Urothelium cell line (cell line): ENCODE data around the gene APOL2.
"Not testable (repeated sequence)": the region's sequence is repeated elsewhere in the genome, so short reads cannot be mapped to it uniquely, and the experiment has no call there.

Experiments used
- DNase-seq: peaks from one replicate; pipeline ENCODE4 v3.0.0; 2011; ENCODE audit warnings: low spot score, mixed read lengths
- FAIRE-seq: peaks from 2 replicates; lab custom pipeline; 2011; peaks lifted over from hg19 to GRCh38; lab: Jason Lieb, UNC

The APOL2 gene

GRCh38 chr22:36225333-36225922 lies 13.9 kb downstream of the APOL2 start:
- DNase-seq, result no peak
- no peak for FAIRE-seq

GRCh38 chr22:36224245-36224644 lies 15.1 kb downstream of the APOL2 start:
- FAIRE-seq (no peak), DNase-seq (no peak)

GRCh38 chr22:36223504-36223903 lies 15.8 kb downstream of the APOL2 start:
- FAIRE-seq, result no peak
- no peak for DNase-seq

GRCh38 chr22:36222887-36223450 lies 16.4 kb downstream of the APOL2 start:
- FAIRE-seq, result peak; percentile 58
- no peak for DNase-seq

GRCh38 chr22:36221799-36222751 lies 17.3 kb downstream of the APOL2 start:
- peak; percentile 92 for FAIRE-seq

GRCh38 chr22:36220451-36220921 lies 18.8 kb downstream of the APOL2 start:
- FAIRE-seq, result no peak
- peak; percentile 25 for DNase-seq

More at GRCh38 chr22:36221799-36222751, 17.3 kb downstream of the APOL2 start:
- peak; percentile 69 for DNase-seq

GRCh38 chr22:36218648-36219193 lies 20.6 kb downstream of the APOL2 start:
- FAIRE-seq (no peak), DNase-seq (no peak)

GRCh38 chr22:36215981-36216380 lies 23.3 kb downstream of the APOL2 start:
- DNase-seq (no peak), FAIRE-seq (no peak)

- FAIRE-seq, result no peak
- no peak for DNase-seq
These were observed 25.7 kb downstream of the APOL2 start for GRCh38 chr22:36213586-36213985.

GRCh38 chr22:36212901-36213300 lies 26.4 kb downstream of the APOL2 start:
- DNase-seq (no peak), FAIRE-seq (no peak)

- DNase-seq, result peak; percentile 42
- no peak for FAIRE-seq
These were observed 28.0 kb downstream of the APOL2 start for GRCh38 chr22:36211237-36211861.

- no peak for FAIRE-seq
These were observed 29.1 kb downstream of the APOL2 start for GRCh38 chr22:36210224-36210623.

GRCh38 chr22:36209488-36209908 lies 29.8 kb downstream of the APOL2 start:
- FAIRE-seq, DNase-seq: not testable (repeated sequence)

More at GRCh38 chr22:36210224-36210623, 29.1 kb downstream of the APOL2 start:
- DNase-seq, result no peak

- DNase-seq (no peak), FAIRE-seq (peak; percentile 52)
These were observed 30.4 kb downstream of the APOL2 start for GRCh38 chr22:36208914-36209313.

- DNase-seq, result no peak
- no peak for FAIRE-seq
These were observed 31.1 kb downstream of the APOL2 start for GRCh38 chr22:36208162-36208765.

- FAIRE-seq (no peak), DNase-seq (no peak)
These were observed 33.1 kb downstream of the APOL2 start for GRCh38 chr22:36206255-36206654.

- FAIRE-seq, DNase-seq: not testable (repeated sequence)
These were observed 33.8 kb downstream of the APOL2 start for GRCh38 chr22:36205573-36205972.

- FAIRE-seq (no peak), DNase-seq (no peak)
These were observed 34.7 kb downstream of the APOL2 start for GRCh38 chr22:36204632-36205015.

GRCh38 chr22:36204001-36204631 lies 35.2 kb downstream of the APOL2 start:
- DNase-seq, result no peak
- FAIRE-seq, result no peak

- not testable (repeated sequence) for DNase-seq, FAIRE-seq
These were observed 35.9 kb downstream of the APOL2 start for GRCh38 chr22:36203441-36203840.
